ENCODE measurements around the gene UVRAG. TPM values are rescaled to one million over a fixed set of nuclear protein-coding genes. Genes with fewer than 3 reads are reported as not detected.

Gene UVRAG
- total and polyA plus RNA-seq, 2 of the 13 experiments (the other 11 are each of a cell fraction or from before 2014, with no cell fraction given), result 9.7 to 17.3 TPM

- TF ChIP-seq ZHX1 (CRISPR knock-in tag; IDR thresholded peaks at IDR 0.05; ENCODE audit: low read depth) (no peak), ADNP (CRISPR knock-in tag; IDR thresholded peaks at IDR 0.05) (peak; percentile 40; the same call in 1 of the 2 replicates), TBX3 (IDR thresholded peaks at IDR 0.05; ENCODE audit: borderline replicate concordance) (no peak), ZNF543 (CRISPR knock-in tag; IDR thresholded peaks at IDR 0.05) (0 out of 2 replicates have a peak, but pooled peaks have one; percentile 59), ZBTB33 (CRISPR knock-in tag; IDR thresholded peaks at IDR 0.05) (peak; percentile 8; the same call in 1 of the 2 replicates), KDM5B (CRISPR knock-in tag; IDR thresholded peaks at IDR 0.05; ENCODE audit: borderline replicate concordance) (0 out of 2 replicates have a peak, but pooled peaks have one; percentile 52), ZNF768 (CRISPR knock-in tag; IDR thresholded peaks at IDR 0.05) (no peak), ZC3H13 (CRISPR knock-in tag; IDR thresholded peaks at IDR 0.05) (no peak), KLF15 (CRISPR knock-in tag; IDR thresholded peaks at IDR 0.05; ENCODE audit: borderline replicate concordance) (no peak), KLF16 (CRISPR knock-in tag; IDR thresholded peaks at IDR 0.05) (0 out of 4 replicates have a peak, but pooled peaks of 1 of the 2 experiments have one; percentile 23), ZNF337 (CRISPR knock-in tag; IDR thresholded peaks at IDR 0.05; ENCODE audit: borderline replicate concordance, low read depth) (no peak), ZNF549 (CRISPR knock-in tag; IDR thresholded peaks at IDR 0.05) (no peak), KAT7 (CRISPR knock-in tag; IDR thresholded peaks at IDR 0.05; ENCODE audit: borderline replicate concordance) (no peak), BRCA1 (CRISPR knock-in tag; IDR thresholded peaks at IDR 0.05) (no peak), HNRNPH1 (optimal IDR thresholded peaks at IDR 0.05; ENCODE audit: low read depth, low read length) (no peak), FOXK2 (IDR thresholded peaks at IDR 0.05) (0 out of 2 replicates have a peak, but pooled peaks have one; percentile 5), ZNF136 (CRISPR knock-in tag; IDR thresholded peaks at IDR 0.05; ENCODE audit: low read depth) (no peak)
Observed at GRCh38 chr11:76148941-76149613, 334.1 kb downstream of the UVRAG start (continued).

Data from HepG2 (cell line).